ENCODE results near the gene MAPK7.

The MAPK7 gene

GRCh38 chr17:19380481-19381301 is 2.4 kb downstream of the MAPK7 start:
- no peak for DNase-seq (ENCODE audit: low read depth, low spot score)

GRCh38 chr17:19381361-19381740 is 3.1 kb downstream of the MAPK7 start:
- no peak for DNase-seq (ENCODE audit: low read depth, low spot score)

GRCh38 chr17:19381741-19382444 is 3.6 kb downstream of the MAPK7 start:
- DNase-seq (ENCODE audit: low read depth, low spot score), result no peak

GRCh38 chr17:19382531-19383444 is 4.5 kb downstream of the MAPK7 start:
- no peak for DNase-seq (ENCODE audit: low read depth, low spot score)

- DNase-seq (ENCODE audit: low read depth, low spot score), result no peak
Measured at GRCh38 chr17:19383681-19384470, 5.6 kb downstream of the MAPK7 start.

- no peak for DNase-seq (ENCODE audit: low read depth, low spot score)
Measured at GRCh38 chr17:19384723-19385391, 6.6 kb downstream of the MAPK7 start.

DNA sequence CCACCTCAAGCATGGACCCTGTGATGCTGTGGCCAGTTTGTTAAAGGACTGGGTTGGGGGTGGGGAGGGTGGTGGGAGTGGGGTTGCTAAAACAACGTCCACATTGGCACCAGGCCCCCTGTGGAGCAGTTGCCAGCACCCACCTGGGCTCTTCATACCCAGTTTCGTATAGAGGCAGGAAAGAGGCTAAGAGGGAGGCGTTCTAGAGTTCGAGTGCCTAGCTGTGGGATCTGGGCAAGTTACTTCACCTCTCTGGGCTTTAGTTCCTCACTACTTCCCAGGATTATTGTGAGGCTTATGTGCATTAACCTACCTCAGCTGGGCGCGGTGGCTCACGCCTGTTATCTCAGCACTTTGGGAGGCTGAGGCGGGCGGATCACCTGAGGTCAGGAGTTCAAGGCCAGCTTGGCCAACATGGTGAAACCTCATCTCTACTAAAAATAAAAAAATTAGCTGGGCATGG is 7.3 kb downstream of the MAPK7 start:
- DNase-seq (ENCODE audit: low read depth, low spot score), result no peak

DNA sequence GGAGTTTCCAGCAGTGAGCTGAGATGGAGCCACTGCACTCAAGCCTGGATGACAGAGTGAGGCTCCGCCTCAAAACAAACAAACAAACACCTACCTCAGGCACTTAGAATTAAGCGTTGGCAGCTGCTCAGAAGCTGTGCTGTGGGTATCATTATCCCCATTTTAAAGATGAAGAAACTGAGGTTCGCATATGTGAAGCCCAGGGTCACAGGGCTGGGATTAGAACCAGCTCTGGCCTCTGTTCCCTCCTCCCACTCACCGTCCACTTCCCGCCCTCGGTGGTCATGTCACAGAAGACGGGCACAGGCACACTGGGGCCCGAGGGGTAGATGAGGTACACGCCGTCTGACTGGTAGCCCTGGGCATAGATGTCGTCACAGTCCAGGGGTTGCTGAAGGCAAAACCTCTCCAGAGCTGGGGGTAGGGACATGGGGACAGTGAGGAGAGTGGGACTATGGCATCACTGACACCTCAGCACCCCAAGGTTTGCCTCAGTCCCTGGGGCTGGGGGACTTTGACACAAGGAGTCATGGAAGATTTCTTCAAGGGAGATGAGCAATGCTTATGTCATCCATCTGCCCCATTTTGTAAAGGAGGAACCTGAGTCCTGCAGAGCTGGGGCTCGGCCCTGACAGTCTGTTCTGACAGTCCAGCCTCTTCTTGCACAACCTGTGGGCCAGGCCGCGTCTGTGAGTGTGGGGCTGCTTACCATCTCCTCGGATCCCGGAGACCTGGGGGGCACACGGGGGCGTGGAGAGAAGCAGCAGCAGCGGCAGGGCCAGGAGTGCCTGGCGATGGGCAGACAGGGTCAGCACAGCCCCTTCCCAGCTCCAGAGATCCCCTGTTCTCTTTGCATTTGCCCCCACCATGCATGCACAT is 8.0 kb downstream of the MAPK7 start:
- no peak for DNase-seq (ENCODE audit: low read depth, low spot score)

DNA sequence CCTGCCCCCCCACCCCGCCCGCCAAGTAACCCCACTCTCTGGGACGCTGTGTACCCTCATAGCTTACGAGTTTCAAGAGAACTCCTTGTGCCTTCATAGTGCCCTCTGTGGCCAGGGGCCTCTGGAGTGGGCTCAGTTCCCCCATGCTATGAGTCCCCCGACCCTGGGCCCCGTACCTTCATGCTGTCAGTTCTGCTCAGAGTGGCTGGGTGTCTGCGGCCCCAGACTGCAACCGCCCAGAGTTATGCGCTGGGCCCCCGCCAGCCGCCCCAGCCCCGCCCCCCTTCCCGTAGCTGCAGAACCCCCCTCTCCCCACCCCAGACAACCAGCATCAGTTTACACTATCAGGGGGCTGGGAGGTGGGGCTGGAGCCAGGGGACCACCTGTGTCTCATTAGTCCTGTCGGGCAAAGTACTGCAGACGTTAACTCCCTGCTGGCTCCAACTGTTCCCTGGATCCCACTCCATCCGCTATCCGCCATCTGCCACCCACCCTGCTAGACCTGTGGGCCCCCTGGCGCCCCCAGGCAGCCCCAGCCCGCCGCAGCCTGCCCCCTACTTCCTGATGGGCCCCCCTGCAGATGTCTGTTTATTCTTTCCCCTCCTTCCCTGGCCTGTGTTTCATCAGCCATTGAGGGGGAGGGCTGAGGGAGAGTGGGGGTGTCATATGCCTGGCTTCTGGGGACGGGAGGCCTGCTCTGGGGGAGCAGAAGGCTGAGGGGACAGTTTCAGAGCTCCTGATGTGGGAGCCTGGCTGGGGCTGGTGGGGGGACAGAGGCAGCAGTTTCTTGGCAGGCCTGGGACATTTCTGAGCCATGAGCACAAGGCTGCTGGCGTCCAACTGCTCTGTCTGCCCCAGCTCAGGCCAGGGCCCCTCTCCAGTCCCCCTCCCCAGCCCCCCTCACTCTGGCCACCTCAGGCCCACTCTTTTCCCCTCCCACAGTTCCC is 8.9 kb downstream of the MAPK7 start, which contains the start of gene MFAP4:
Gene MFAP4, minus strand, starts transcription at position 217 of the 947 bp plus-strand sequence. Its CDS starts 35 bp downstream, at position 182.
- no peak for DNase-seq (ENCODE audit: low read depth, low spot score)

DNA sequence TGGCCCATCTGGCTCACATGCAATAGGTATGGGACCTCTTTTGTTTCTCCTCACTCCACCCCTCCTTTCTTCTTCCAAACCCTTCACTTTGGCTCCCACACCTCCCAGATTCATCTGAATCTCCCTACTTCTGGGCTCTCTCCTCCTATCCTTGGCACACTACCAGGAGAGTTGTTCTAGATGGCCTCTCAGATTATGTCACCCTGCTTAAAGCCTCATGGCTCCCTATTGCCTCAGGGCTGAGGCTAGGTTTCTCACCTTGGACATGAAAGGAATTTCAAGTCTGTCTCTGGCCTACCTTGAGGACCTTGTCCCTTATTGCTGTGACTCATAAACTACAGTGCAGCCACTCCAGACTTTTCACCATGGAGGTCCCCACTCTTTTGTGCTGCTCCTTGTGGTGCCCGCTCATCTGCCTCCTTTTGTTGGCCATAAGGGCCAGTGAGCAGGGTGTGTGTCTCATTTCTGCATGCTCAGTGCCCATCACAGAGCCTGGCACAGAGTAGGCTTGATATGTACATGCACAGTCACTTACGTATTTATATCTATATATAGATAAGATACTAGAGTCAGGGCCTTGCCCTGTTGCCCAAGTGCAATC is 9.7 kb downstream of the MAPK7 start:
- no peak for DNase-seq (ENCODE audit: low read depth, low spot score)

DNA sequence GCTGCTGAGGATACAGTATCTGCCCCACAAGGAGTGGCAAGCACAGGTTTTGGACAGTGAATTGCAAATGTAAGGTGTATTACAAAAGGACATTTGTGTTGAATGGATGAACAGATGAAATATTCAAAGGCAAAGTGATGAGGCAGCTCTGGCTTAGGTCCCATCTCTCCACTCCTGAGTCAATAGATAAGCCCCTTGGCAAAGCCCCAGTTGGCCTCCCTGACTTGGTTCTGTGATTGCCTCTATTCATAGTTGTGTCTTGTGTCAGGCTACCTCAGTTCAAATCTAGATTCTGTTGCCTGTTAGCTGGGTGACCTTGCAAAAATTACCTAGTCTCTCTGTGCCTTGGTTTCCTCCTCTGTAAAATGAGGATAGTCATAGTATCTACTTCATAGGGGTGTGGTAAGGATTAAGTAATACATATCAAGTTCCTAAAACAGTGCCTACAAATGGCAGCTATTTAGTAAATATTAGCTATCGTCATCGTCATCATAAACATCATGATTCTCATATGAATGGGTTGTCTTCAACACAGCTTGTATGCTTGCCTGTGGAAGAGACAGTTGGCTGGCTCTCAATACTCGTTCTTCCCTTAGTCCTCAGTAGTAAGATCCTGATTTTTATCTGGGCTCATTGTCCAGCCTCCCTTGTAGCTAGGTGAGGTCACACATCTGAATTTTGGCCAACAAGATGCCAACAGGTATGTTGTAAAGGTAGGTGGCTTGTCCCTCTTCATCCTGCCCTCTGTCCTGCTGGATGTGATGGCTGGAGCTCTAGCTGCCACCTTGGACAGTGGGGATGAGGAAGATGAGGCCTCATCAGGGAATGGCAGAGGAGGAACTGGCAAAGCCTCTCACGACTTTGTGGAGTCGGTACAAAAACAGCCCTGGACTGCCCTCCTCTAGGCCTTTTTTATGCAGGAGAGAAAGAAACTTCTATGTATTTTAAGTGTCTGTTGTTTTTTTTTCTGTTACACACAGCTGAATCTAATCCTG is 10.8 kb downstream of the MAPK7 start:
- no peak for DNase-seq (ENCODE audit: low read depth, low spot score)

GRCh38 chr17:19390951-19391350 is 12.7 kb downstream of the MAPK7 start:
- no peak for DNase-seq (ENCODE audit: low read depth, low spot score)

- no peak for DNase-seq (ENCODE audit: low read depth, low spot score)
Measured at GRCh38 chr17:19391432-19391831, 13.1 kb downstream of the MAPK7 start.

- no peak for DNase-seq (ENCODE audit: low read depth, low spot score)
Measured at GRCh38 chr17:19392303-19392702, 14.0 kb downstream of the MAPK7 start.

DNA sequence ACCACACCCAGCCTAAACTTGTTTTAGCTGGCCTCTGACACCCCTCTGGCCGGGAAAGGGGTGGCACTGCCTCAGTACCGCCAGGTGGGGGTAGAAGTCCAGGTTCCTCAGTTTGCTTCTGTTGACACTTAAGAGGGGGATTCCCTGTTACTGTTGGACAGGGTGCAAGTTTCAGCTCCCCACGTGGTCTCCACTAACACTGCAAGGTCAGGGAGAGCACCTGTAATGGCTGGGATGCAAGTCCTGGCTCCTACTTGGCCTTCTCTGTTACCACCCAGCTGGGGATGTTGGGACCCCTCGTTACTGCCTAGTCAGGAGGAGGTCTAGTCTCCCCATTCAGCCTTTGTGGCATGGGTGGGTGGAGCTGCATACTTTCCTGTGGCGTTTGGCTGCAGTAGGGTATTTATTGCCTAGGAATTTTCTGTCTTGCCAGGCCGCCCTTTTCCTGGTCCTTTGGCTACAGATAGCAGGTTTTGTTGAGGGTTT is 19.3 kb downstream of the MAPK7 start:
- DNase-seq (ENCODE audit: low read depth, low spot score), result no peak

All from activated naive CD8-positive, alpha-beta T cell treated with anti-CD3 and anti-CD28 coated beads, Interleukin-2, amount 50 U/mL, for 16 hours (primary cell).